CD14-positive monocyte (primary cell): ENCODE measurements around the gene IER5L. TPM values are rescaled to one million over a fixed set of nuclear protein-coding genes. Genes with fewer than 3 reads are reported as not detected.

ENCODE experiments used
- DNase-seq, 3 donors: peaks; one replicate each; pipeline ENCODE4 v3.0.0-alpha.2; 2011 to 2022
- H2AFZ ChIP-seq: 2 replicates; pipeline ENCODE4 v1.6.0; 2012; ENCODE audit warnings: mild to moderate bottlenecking, low read depth, low read length, inconsistent platforms; ENCODE audit not compliant: insufficient read depth, poor library complexity, severe bottlenecking
- H3K27ac ChIP-seq, 2 donors: 1 replicate in 1 of 2; 2 replicates in 1 of 2; pipeline ENCODE4 v1.5.1; 2012 to 2013; ENCODE audit warnings: low read length in 2 of 2, control low read depth in 1 of 2, inconsistent platforms in 1 of 2, low read depth in 1 of 2, mild to moderate bottlenecking in 1 of 2
- H3K27me3 ChIP-seq, 2 donors: one replicate each; pipeline versions ENCODE4 v1.6.0 to v1.6.1; 2011 to 2013; ENCODE audit warnings: low read length in 2 of 2; ENCODE audit not compliant: control insufficient read depth in 2 of 2, insufficient read depth in 2 of 2
- H3K36me3 ChIP-seq, 2 donors: replicated peaks in 1 of 2; 1 replicate in 1 of 2; 2 replicates in 1 of 2; pipeline versions ENCODE4 v1.5.1 to v1.6.1; 2012 to 2013; ENCODE audit warnings: low read length in 2 of 2, control low read depth in 1 of 2, inconsistent platforms in 1 of 2, mild to moderate bottlenecking in 1 of 2; ENCODE audit not compliant: insufficient read depth in 2 of 2, control insufficient read depth in 1 of 2
- H3K4me1 ChIP-seq, 2 donors: 1 replicate in 1 of 2; 2 replicates in 1 of 2; pipeline versions ENCODE4 v1.5.1 to v1.6.1; 2012 to 2013; ENCODE audit warnings: low read length in 2 of 2, control low read depth in 1 of 2, inconsistent platforms in 1 of 2, mild to moderate bottlenecking in 1 of 2, moderate library complexity in 1 of 2; ENCODE audit not compliant: insufficient read depth in 2 of 2, control insufficient read depth in 1 of 2
- H3K4me2 ChIP-seq: replicated peaks from 2 replicates; pipeline ENCODE3; 2012; ENCODE audit warnings: low read length, moderate library complexity, mild to moderate bottlenecking; ENCODE audit not compliant: poor library complexity, severe bottlenecking; ENCODE audit errors: extremely low read depth
- H3K4me3 ChIP-seq, 3 experiments: fragments of 200-600 bp in 1 of 3; sonication (generic) in 1 of 3; replicated peaks in 1 of 3; 1 replicate in 2 of 3; 2 replicates in 1 of 3; pipeline ENCODE4 v1.5.1; 2011 to 2013; ENCODE audit warnings: low read length in 3 of 3, mild to moderate bottlenecking in 3 of 3, control low read depth in 2 of 3, low read depth in 2 of 3, inconsistent platforms in 1 of 3, moderate library complexity in 1 of 3
- H3K79me2 ChIP-seq: 2 replicates; pipeline ENCODE4 v1.6.0; 2012; ENCODE audit warnings: mild to moderate bottlenecking, control low read depth, inconsistent platforms, low read length, moderate library complexity; ENCODE audit not compliant: insufficient read depth
- H3K9ac ChIP-seq: 2 replicates; pipeline ENCODE4 v1.6.0; 2017; ENCODE audit warnings: low read length, mild to moderate bottlenecking; ENCODE audit not compliant: insufficient read depth, poor library complexity, severe bottlenecking
- H3K9me3 ChIP-seq, 2 donors: replicated peaks in 1 of 2; 1 replicate in 1 of 2; 2 replicates in 1 of 2; pipeline versions ENCODE4 v1.5.1 to v1.6.1; 2012 to 2013; ENCODE audit warnings: low read length in 2 of 2, control low read depth in 1 of 2; ENCODE audit not compliant: control insufficient read depth in 1 of 2, insufficient read depth in 1 of 2
- H4K20me1 ChIP-seq: 2 replicates; pipeline ENCODE4 v1.6.0; 2012; ENCODE audit warnings: mild to moderate bottlenecking, low read length, control low read depth, moderate library complexity; ENCODE audit not compliant: insufficient read depth
- H3K27ac Mint-ChIP-seq, 7 donors: one replicate each; pipeline ENCODE4 v1.8.0; 2020; ENCODE audit warnings: mild to moderate bottlenecking in 7 of 7, mixed read lengths in 7 of 7, moderate library complexity in 6 of 7, inconsistent platforms in 2 of 7
- H3K27me3 Mint-ChIP-seq, 3 donors: one replicate each; pipeline ENCODE4 v1.8.0; 2021 to 2022; ENCODE audit warnings: low read depth in 3 of 3, mild to moderate bottlenecking in 3 of 3, mixed read lengths in 3 of 3, moderate library complexity in 3 of 3, inconsistent platforms in 1 of 3
- H3K36me3 Mint-ChIP-seq, 2 donors: one replicate each; pipeline ENCODE4 v1.8.0; 2020; ENCODE audit warnings: mixed read lengths in 2 of 2, inconsistent platforms in 1 of 2, mild to moderate bottlenecking in 1 of 2
- H3K4me1 Mint-ChIP-seq: one replicate; pipeline ENCODE4 v1.8.0; 2020; ENCODE audit warnings: mild to moderate bottlenecking, mixed read lengths
- H3K4me3 Mint-ChIP-seq, 2 donors: one replicate each; pipeline ENCODE4 v1.8.0; 2020; ENCODE audit warnings: mild to moderate bottlenecking in 2 of 2, mixed read lengths in 2 of 2, moderate library complexity in 1 of 2
- H3K9me3 Mint-ChIP-seq, 7 donors: one replicate each; pipeline ENCODE4 v1.8.0; 2020 to 2022; ENCODE audit warnings: mixed read lengths in 7 of 7, mild to moderate bottlenecking in 6 of 7, moderate library complexity in 6 of 7, inconsistent platforms in 2 of 7
- WGBS: methylation state at CpG from one replicate; pipeline ENCODE4 v1.1.5; 2013; ENCODE audit warnings: missing lambda C conversion rate; ENCODE audit not compliant: insufficient coverage; 5-methylcytosine and 5-hydroxymethylcytosine counted together
- intact Hi-C, 2 donors: fragments of 100-400 bp; cut with micrococcal nuclease; formaldehyde crosslinking; loops; one replicate each; pipeline versions ENCODE4 v1.15.0 to v1.15.1; 2023
- polyA plus RNA-seq, 3 donors: library from polyadenylated mRNA; depleted of rRNA in 1 of 3; unstranded in 2 of 3; stranded (reverse) in 1 of 3; fragments of 300-500 nt in 2 of 3; fragments of >200 nt in 1 of 3; fragmentation: Illumina TruSeq in 2 of 3; gene quantifications; 1 replicate in 2 of 3; 2 replicates in 1 of 3; pipeline ENCODE4 v1.2.3, GENCODE V29; 2012 to 2021
- TF ChIP-seq, protein P1 (sequence below): fragments of 200-600 bp; IDR thresholded peaks from one replicate; pipeline ENCODE4 v1.8.0; 2022; ENCODE audit warnings: antibody characterized with exemption, mild to moderate bottlenecking

Gene IER5L
- polyA plus RNA-seq, 3 donors: 0.36 to 15.5 (median 0.79) TPM

DNA sequence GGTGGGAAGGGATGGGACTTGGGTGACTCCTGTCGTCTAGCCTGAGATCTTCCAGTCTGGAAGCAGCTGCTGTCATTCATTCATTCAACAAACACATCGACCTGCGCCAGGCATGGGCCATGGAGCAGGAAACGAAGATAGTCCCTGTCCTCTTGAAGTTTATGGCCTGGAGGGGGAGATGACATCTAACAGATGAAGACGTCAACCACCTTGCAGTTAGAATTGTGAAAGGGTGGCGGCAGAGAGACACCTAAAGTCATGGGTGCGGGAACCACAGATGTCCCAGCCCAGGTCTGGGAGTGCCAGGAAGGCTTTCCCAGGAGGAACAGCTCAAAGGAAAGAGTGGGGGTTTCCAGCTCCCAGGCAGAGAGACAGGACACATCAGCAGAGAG, 21.0 kb upstream of the IER5L start:
- DNase-seq: no peak
- peaks cover 14 to 21% of the 10 kb centered on the region in 2 donors for H3K4me1 ChIP-seq
- peak overlapping the region in 2 of 7 donors; percentile 38 to 43 for H3K27ac Mint-ChIP-seq
- no peaks in the 10 kb centered on the region for H4K20me1 ChIP-seq
- H3K9ac ChIP-seq: no peak overlapping the region
- 93% methylated on average over 4 of the region's 7 CpGs for WGBS
- H3K4me3 Mint-ChIP-seq: peak overlapping the region in 1 of 2 donors; percentile 65
- H3K9me3 ChIP-seq: no peaks in the 10 kb centered on the region
- H3K36me3 ChIP-seq: no peaks in the 10 kb centered on the region
- peaks cover 0 to 4% of the 10 kb centered on the region in 2 donors for H3K27me3 ChIP-seq
- TF ChIP-seq, protein P1, sequence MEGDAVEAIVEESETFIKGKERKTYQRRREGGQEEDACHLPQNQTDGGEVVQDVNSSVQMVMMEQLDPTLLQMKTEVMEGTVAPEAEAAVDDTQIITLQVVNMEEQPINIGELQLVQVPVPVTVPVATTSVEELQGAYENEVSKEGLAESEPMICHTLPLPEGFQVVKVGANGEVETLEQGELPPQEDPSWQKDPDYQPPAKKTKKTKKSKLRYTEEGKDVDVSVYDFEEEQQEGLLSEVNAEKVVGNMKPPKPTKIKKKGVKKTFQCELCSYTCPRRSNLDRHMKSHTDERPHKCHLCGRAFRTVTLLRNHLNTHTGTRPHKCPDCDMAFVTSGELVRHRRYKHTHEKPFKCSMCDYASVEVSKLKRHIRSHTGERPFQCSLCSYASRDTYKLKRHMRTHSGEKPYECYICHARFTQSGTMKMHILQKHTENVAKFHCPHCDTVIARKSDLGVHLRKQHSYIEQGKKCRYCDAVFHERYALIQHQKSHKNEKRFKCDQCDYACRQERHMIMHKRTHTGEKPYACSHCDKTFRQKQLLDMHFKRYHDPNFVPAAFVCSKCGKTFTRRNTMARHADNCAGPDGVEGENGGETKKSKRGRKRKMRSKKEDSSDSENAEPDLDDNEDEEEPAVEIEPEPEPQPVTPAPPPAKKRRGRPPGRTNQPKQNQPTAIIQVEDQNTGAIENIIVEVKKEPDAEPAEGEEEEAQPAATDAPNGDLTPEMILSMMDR: no peak
- peaks cover 0 to 2% (median 0%) of the 10 kb centered on the region in 7 donors for H3K9me3 Mint-ChIP-seq
- no peak overlapping the region for H2AFZ ChIP-seq
- H3K27ac ChIP-seq: no peak overlapping the region
- no peak overlapping the region for H3K4me2 ChIP-seq
- H3K79me2 ChIP-seq: no peaks in the 10 kb centered on the region
- no peak overlapping the region for H3K4me3 ChIP-seq
- peaks cover 0 to 2% of the 10 kb centered on the region in 2 donors for H3K36me3 Mint-ChIP-seq
- H3K4me1 Mint-ChIP-seq: peaks cover 19% of the 10 kb centered on the region
- intact Hi-C loops: no loop called here
- H3K27me3 Mint-ChIP-seq: peaks cover 16 to 28% (median 18%) of the 10 kb centered on the region in 3 donors

DNA sequence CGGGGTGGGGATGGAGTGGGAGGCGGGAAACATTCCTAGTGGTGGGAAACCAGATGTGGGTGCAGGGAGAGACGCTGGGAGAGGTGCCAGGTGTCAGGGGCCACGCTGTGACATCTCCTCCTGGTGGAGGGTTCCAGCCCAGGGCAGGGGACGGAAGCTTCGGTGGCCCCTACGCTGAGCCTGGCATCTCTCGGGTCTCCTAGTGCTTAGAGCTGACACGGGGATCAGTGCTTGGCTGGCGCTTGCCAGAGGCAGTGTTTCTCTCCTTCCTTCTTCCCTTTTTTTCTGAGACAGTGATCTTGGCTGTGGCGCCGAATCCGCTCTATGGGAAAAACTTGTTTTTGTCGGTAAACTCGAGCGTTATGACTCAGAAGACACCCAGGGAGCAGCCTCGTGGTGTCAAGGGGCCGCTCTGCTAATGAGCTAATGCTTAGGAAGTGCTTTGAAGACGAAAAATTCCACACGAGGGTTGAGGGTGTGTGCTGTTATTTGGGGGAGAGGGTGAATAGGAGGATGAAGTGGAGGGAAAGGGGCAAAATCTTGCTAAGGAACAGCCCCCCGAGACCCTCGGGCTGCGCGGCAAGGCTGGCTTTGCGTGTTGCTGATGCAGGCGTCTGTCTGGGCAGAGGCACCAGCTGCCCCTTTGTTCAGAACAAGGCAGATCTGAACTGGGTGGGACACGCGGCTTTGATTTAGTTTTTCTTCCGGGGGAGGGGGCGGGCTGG, 20.4 kb upstream of the IER5L start:
- H3K27ac ChIP-seq: no peak overlapping the region
- H3K9me3 ChIP-seq: no peaks in the 10 kb centered on the region
- H3K4me1 ChIP-seq: peaks cover 14 to 21% of the 10 kb centered on the region in 2 donors
- H3K27me3 ChIP-seq: peaks cover 0 to 6% of the 10 kb centered on the region in 2 donors
- H3K36me3 Mint-ChIP-seq: peaks cover 0 to 2% of the 10 kb centered on the region in 2 donors
- intact Hi-C loops: no loop called here
- H2AFZ ChIP-seq: peak overlapping the region; percentile 15
- H4K20me1 ChIP-seq: no peaks in the 10 kb centered on the region
- 30% methylated on average over 24 of the region's 30 CpGs for WGBS
- peak overlapping the region; percentile 27 for H3K4me2 ChIP-seq
- no peak overlapping the region for H3K4me3 ChIP-seq
- peak overlapping the region in 5 of 7 donors; percentile 36 to 79 (median 48) for H3K27ac Mint-ChIP-seq
- H3K9ac ChIP-seq: no peak overlapping the region
- no peaks in the 10 kb centered on the region for H3K36me3 ChIP-seq
- H3K27me3 Mint-ChIP-seq: peaks cover 18 to 33% (median 21%) of the 10 kb centered on the region in 3 donors
- peak overlapping the region in 1 of 2 donors; percentile 65 for H3K4me3 Mint-ChIP-seq
- TF ChIP-seq, protein P1: no peak
- H3K4me1 Mint-ChIP-seq: peaks cover 19% of the 10 kb centered on the region
- peaks cover 0 to 2% (median 0%) of the 10 kb centered on the region in 7 donors for H3K9me3 Mint-ChIP-seq
- no peaks in the 10 kb centered on the region for H3K79me2 ChIP-seq
- peak; percentile 70 to 79 (median 72) for DNase-seq
